Ureter (tissue), 1 donor: ENCODE results near the gene TEX22. TPM values are rescaled to one million over a fixed set of nuclear protein-coding genes. Genes with fewer than 3 reads are reported as not detected.

Source experiments
- DNase-seq: peaks from one replicate; pipeline ENCODE4 v3.0.0-alpha.2; 2020; ENCODE audit warnings: low spot score
- total RNA-seq: library from RNA; stranded (reverse); gene quantifications from one replicate; pipeline ENCODE4 v1.2.4, GENCODE V29; 2023
- donor health status: DM: yes; HTN: yes; CAD: no.

TEX22 gene
- total RNA-seq, 1 donor from 2014 or later: 6.2 TPM

DNA sequence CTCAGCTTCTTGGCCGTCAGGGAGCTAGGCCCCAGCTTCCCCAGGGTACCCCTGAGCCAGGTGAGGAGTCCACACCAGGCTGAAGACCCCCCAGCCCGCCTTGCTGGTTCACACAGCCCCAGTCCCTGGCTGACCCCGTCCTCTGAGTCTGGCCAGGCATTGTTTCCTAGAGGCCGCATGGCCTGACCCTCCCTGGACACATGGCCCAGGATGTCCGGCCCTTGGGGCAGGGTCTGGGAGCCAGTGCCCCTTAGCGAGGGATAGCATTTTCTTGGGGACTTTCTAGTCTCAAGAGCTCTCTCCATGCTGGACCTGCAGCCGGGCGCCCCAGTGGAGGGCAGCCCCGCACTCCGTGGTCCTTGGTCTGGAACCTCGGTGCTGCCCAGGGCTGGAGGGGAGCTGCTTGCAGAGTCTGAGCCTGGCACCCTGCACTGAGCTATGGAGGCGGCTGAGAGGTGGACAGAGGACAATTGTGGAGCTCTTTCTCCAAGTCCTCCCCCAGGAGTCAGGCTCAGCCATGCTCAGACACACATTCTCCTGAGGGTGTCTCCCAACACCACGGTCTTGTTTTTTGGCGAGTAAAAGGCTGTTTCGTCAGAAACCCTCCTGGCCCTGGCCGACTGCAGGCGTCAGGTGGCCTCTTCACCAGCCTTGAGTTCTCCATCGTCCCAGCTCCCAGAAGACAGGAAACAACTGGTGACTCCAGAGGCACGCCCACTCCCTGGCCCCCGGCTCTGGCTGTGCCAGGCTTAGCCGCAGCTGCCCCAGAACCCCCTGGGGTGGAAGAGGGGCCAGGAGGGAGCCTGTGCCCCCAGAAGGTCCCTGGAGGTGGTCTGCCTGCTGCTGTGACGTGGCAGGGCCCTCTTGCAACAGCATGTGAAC is 58.6 kb downstream of the TEX22 start:
- DNase-seq: no peak

DNA sequence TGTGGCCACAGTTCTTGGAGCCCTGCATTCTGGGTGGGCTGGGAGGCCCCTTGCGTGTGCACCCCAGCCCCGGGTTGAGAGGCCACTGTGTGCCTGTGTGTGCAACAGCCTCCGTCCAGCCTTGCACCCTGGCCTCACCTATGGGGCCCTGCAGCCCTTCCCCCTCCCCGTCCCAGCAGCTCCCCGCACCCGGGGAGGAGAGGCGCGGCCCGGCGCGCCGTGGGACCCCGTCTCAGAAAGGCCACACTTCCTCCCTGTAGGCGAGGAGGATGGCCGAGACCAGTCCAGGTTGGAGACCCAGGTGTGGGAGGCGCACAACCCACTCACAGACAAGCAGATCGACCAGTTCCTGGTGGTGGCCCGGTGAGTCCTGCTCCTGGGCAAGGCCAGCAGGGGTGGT is 59.7 kb downstream of the TEX22 start:
- DNase-seq: no peak

DNA sequence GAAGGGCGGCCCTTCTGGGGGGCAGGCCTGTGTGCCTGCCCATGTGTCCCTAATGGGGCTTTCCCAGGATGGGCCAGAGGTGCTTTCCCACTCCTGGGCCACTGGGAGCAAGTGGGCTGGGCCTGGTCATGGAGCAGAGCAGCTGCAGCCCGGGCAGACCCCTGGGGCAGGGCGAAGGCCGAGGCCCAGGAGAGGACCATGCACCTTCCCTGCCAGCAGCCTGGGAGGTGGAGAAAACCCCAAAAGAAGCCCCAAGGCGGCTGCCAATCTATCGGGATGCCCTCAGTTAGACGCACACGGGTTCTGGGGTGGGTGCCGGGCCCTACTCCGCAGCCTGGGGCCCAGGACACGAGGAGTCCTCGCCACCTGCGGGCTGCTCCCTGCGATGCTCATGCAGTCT is 60.2 kb downstream of the TEX22 start:
- DNase-seq: no peak

DNA sequence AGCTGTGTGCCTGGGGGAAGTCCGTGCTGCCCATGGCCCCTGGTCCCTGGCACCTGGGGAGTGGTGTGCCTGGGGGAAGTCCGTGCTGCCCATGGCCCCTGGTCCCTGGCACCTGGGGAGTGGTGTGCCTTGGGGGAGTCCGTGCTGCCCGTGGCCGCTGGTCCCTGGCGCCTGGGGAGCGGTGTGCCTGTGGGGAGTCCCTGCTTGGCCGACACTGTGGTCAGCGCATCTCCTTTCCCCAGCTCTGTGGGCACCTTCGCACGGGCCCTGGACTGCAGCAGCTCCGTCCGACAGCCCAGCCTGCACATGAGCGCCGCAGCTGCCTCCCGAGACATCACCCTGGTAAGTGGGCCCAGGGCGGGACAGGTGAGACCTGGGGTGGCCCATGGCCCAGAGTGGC is 61.8 kb downstream of the TEX22 start:
- DNase-seq: no peak

DNA sequence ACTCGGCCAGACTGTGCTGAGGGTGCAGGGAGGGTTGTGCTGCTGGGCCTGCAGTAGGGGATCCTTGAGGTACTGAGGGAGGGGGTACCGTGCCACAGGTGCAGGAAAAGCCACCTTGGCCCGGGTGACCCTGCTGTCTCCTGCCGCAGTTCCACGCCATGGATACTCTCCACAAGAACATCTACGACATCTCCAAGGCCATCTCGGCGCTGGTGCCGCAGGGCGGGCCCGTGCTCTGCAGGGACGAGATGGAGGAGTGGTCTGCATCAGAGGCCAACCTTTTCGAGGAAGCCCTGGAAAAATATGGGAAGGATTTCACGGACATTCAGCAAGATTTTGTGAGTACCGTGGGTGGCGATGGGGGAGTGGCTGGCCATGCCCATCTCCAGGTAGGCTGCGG is 62.3 kb downstream of the TEX22 start:
- DNase-seq: no peak

DNA sequence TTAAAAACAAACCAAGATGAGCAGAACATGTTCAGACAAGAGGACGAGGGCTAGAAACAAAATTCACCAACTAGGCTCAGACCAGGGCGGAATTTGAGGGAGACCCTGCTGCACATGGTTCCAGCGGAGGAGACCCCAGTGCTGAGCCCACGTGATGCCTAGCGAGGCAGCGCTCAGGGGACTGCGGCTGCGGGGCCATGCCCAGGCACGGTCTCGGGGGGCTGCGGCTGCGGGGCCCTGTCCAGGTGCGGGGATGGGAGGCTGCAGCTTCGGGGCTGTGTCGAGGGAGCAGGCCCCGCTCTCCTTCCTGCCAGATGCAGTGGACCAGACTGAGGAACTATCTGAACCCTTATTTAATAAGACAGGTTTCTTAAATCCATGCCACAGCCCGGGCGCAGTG is 63.6 kb downstream of the TEX22 start:
- no peak for DNase-seq

Other genes with a start within 250 kb of the TEX22 start
- gene JAG2, start 229.8 kb upstream of the TEX22 start, total RNA-seq: 42.2 TPM
- 42.4 TPM for gene NUDT14, start 217.2 kb upstream of the TEX22 start, total RNA-seq
- gene BTBD6, start 150.0 kb upstream of the TEX22 start, total RNA-seq: 36.3 TPM
- gene BRF1, start 97.5 kb upstream of the TEX22 start, total RNA-seq: 48.7 TPM
- gene PACS2, start 83.8 kb upstream of the TEX22 start, total RNA-seq: 101 TPM
- gene MTA1, start 21.3 kb downstream of the TEX22 start, total RNA-seq: 169 TPM
- gene CRIP2, start 76.3 kb downstream of the TEX22 start, total RNA-seq: 186 TPM
- 127 TPM for gene CRIP1, start 88.3 kb downstream of the TEX22 start, total RNA-seq
- gene TEDC1, start 92.7 kb downstream of the TEX22 start, total RNA-seq: 9.7 TPM
- 1.1 TPM for gene TMEM121, start 128.0 kb downstream of the TEX22 start, total RNA-seq